Measurements from ENCODE around the gene HEATR5A.

HEATR5A gene

DNA sequence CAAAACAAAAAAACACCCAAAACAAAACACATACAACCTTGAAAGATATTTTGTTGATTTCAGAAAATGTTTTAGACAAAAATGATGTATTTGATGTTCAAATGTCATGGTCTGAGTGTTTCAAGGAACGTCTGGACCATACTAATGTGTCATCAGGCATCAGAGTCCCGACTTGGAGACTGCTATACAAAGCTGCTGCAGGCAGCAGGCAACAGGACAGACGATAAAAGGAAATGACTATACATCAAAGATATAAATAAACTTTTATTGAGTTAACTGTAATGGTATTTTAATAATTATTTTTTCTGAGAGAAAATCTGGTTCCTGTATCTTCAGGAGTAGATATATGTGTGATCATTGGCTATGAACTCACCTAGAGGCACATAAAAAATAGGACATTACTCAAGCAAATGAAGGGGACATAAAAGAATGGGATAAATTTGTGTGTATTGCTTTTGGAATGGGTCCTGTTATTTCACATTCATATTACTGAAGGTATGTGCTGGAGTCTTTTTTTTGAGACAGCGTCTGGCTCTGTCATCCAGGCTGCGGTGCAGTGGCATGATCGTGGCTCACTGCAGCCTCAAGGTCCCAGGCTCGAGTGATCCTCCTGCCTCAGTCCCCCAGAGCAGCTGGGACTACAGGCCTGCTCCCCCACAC lies 125.5 kb downstream of the HEATR5A start:
- TF ChIP-seq SIN3A (IDR thresholded peaks at IDR 0.05; ENCODE audit: borderline replicate concordance, insufficient read depth, low read length) (no peak), FOXP2 (optimal IDR thresholded peaks at IDR 0.05; ENCODE audit: borderline replicate concordance, extremely low read depth, extremely low read length, insufficient read depth) (no peak), REST (IDR thresholded peaks at IDR 0.05; ENCODE audit: insufficient read depth in 1 of 2, low read depth in 2 of 2, low read length in 2 of 2) (no peak), TAF1 (IDR thresholded peaks at IDR 0.05; ENCODE audit: borderline replicate concordance, insufficient read depth, low read length) (no peak), POLR2AphosphoS5 (IDR thresholded peaks at IDR 0.05; ENCODE audit: low read depth, low read length) (no peak)

GRCh38 chr14:31292937-31293616 lies 127.3 kb downstream of the HEATR5A start:
- no peak for TF ChIP-seq TAF1 (IDR thresholded peaks at IDR 0.05; ENCODE audit: borderline replicate concordance, insufficient read depth, low read length)
- TF ChIP-seq POLR2AphosphoS5 (IDR thresholded peaks at IDR 0.05; ENCODE audit: low read depth, low read length), result no peak
- no peak for TF ChIP-seq REST (IDR thresholded peaks at IDR 0.05; ENCODE audit: insufficient read depth in 1 of 2, low read depth in 2 of 2, low read length in 2 of 2)
- TF ChIP-seq FOXP2 (optimal IDR thresholded peaks at IDR 0.05; ENCODE audit: borderline replicate concordance, extremely low read depth, extremely low read length, insufficient read depth), result no peak
- no peak for TF ChIP-seq SIN3A (IDR thresholded peaks at IDR 0.05; ENCODE audit: borderline replicate concordance, insufficient read depth, low read length)

- TF ChIP-seq SIN3A (IDR thresholded peaks at IDR 0.05; ENCODE audit: borderline replicate concordance, insufficient read depth, low read length), result no peak
- TF ChIP-seq POLR2AphosphoS5 (IDR thresholded peaks at IDR 0.05; ENCODE audit: low read depth, low read length), result no peak
- no peak for TF ChIP-seq REST (IDR thresholded peaks at IDR 0.05; ENCODE audit: insufficient read depth in 1 of 2, low read depth in 2 of 2, low read length in 2 of 2)
- no peak for TF ChIP-seq FOXP2 (optimal IDR thresholded peaks at IDR 0.05; ENCODE audit: borderline replicate concordance, extremely low read depth, extremely low read length, insufficient read depth)
Observed at GRCh38 chr14:31291210-31291609, 129.1 kb downstream of the HEATR5A start.

DNA sequence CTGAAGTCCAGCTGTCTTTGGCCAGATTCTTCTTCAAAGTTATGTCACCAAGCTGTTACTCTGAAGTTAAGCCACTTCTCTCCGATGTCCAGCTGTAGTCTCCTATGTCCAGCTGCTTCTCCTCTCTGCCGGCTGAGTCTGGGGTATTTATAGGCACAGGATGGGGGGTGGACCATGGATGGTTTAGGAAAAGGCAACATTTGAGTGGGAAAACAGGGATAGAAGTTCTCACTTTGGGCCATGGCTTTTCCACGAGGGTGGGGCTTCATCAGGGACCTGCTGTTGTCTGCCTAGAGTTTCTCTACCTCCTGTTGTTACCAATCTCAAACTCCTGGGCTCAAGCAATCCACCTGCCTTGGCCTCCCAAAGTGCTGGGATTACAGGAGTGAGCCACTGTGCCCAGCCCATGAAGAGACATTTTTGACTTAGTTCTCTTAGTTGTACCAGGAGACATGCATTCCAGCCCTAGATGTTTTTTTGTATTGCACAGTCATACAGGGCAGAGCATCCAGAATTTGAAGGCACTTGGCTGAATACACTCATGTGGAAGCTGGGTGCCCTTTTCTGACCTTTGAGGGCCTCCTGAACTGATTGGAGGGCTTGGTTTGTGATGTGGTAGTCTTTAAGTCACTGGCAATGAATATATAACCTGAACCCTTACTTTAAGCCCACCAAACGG lies 132.9 kb downstream of the HEATR5A start:
- TF ChIP-seq TAF1 (IDR thresholded peaks at IDR 0.05; ENCODE audit: borderline replicate concordance, insufficient read depth, low read length), result no peak
- TF ChIP-seq REST (IDR thresholded peaks at IDR 0.05; ENCODE audit: insufficient read depth in 1 of 2, low read depth in 2 of 2, low read length in 2 of 2), result no peak
- no peak for TF ChIP-seq SIN3A (IDR thresholded peaks at IDR 0.05; ENCODE audit: borderline replicate concordance, insufficient read depth, low read length)
- TF ChIP-seq POLR2AphosphoS5 (IDR thresholded peaks at IDR 0.05; ENCODE audit: low read depth, low read length), result no peak
- no peak for TF ChIP-seq FOXP2 (optimal IDR thresholded peaks at IDR 0.05; ENCODE audit: borderline replicate concordance, extremely low read depth, extremely low read length, insufficient read depth)
